Endothelial cell of umbilical vein (primary cell): ENCODE results near the gene SLC23A2.

Experiments
- MYC ChIP-seq: IDR thresholded peaks from one replicate; pipeline ENCODE4 v1.6.1; 2011; ENCODE audit warnings: mild to moderate bottlenecking, low read depth, low read length
- POLR2A ChIP-seq: IDR thresholded peaks from 2 replicates; pipeline ENCODE4 v1.6.1; 2012; ENCODE audit warnings: low read depth, mild to moderate bottlenecking, control low read depth, low read length
- TF ChIP-seq, protein P1 (sequence below), 2 donors: IDR thresholded peaks; 1 replicate in 1 of 2; 2 replicates in 1 of 2; pipeline ENCODE4 v1.5.1; 2011; ENCODE audit warnings: low read length in 2 of 2, mild to moderate bottlenecking in 2 of 2, moderate library complexity in 2 of 2, control low read depth in 1 of 2, inconsistent platforms in 1 of 2, low read depth in 1 of 2; ENCODE audit not compliant: insufficient read depth in 1 of 2; ENCODE audit errors: extremely low read depth in 1 of 2

DNA sequence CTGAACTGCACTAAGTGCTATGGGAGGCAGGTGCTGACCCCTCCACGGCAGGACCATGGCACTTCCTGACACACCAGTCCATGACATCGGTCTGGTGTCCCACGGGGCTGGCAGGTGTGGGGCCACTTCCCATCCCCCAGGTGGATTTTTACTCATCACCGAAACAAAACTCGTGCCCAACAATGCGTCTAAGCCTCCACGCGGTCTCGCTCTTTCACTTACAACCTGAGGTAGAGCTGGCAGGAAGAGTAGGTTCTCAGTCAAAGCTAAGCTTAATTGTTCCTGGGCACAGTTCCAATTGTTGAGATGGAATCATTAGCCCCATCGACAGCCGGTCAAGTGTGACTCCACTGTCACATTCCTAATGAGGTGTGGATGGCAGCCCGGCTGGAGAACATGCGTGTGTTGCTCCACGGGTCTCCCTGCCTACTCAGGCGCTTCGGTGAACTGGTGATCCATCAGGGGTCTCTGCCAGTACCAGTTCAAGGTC, 125.7 kb downstream of the SLC23A2 start:
- TF ChIP-seq, protein P1, sequence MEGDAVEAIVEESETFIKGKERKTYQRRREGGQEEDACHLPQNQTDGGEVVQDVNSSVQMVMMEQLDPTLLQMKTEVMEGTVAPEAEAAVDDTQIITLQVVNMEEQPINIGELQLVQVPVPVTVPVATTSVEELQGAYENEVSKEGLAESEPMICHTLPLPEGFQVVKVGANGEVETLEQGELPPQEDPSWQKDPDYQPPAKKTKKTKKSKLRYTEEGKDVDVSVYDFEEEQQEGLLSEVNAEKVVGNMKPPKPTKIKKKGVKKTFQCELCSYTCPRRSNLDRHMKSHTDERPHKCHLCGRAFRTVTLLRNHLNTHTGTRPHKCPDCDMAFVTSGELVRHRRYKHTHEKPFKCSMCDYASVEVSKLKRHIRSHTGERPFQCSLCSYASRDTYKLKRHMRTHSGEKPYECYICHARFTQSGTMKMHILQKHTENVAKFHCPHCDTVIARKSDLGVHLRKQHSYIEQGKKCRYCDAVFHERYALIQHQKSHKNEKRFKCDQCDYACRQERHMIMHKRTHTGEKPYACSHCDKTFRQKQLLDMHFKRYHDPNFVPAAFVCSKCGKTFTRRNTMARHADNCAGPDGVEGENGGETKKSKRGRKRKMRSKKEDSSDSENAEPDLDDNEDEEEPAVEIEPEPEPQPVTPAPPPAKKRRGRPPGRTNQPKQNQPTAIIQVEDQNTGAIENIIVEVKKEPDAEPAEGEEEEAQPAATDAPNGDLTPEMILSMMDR (IDR thresholded peaks at IDR 0.05; ENCODE audit: extremely low read depth in 1 of 2, insufficient read depth in 1 of 2, low read depth in 1 of 2, low read length in 2 of 2) = no peak
- no peak for TF ChIP-seq MYC
- TF ChIP-seq POLR2A = no peak
